HG03095 (cell line): ENCODE results near the gene E2F1.

Source experiments
- ATAC-seq: cut with Tn5 transposase; IDR thresholded peaks from one replicate; pipeline ENCODE4 v1.9.1; 2021; ENCODE audit warnings: moderate library complexity; ENCODE audit not compliant: unreplicated experiment

E2F1 gene, protein sequence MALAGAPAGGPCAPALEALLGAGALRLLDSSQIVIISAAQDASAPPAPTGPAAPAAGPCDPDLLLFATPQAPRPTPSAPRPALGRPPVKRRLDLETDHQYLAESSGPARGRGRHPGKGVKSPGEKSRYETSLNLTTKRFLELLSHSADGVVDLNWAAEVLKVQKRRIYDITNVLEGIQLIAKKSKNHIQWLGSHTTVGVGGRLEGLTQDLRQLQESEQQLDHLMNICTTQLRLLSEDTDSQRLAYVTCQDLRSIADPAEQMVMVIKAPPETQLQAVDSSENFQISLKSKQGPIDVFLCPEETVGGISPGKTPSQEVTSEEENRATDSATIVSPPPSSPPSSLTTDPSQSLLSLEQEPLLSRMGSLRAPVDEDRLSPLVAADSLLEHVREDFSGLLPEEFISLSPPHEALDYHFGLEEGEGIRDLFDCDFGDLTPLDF

DNA sequence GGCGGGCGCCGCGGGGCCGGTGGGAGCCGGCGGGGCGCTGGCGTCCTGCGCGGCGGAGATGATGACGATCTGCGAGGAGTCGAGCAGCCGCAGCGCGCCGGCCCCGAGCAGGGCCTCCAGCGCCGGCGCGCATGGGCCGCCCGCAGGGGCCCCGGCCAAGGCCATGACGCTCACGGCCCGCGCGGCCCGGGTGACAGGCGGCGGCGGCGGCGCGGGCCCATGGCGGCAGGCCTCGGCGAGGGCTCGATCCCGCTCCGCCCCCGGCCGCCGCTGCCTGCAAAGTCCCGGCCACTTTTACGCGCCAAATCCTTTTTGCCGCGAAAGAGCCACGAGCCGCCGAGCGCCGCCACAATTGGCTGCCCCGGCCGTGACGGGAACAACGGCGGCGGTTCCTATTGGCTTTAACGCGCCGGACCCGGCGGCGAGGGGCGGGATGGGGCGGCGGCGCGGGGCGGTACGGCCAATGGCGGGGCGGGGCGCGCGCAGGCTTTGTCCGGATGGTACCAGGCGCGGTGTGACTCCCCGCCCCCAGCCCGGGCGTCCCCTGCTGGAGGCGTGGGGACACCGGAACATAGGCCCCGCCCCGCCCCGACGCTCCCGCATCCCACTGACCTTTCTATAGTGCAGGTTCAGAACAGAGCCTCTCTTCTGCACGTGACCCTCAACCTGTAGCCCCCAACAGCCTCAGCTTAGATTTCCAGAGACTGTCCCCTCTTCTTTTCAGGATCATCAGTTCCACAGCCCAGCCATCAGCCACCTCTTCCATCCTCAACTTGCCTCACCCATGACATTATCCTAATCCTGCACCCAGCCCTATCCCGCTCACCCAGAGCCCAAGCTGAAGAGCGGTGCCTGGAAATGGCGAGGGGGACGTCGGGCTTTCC is at the start of gene E2F1:
TSS of gene E2F1 (minus strand) at position 286 of the 884 bp plus-strand sequence. CDS start at position 165, 121 bp downstream.
- peak; percentile 71 for ATAC-seq

DNA sequence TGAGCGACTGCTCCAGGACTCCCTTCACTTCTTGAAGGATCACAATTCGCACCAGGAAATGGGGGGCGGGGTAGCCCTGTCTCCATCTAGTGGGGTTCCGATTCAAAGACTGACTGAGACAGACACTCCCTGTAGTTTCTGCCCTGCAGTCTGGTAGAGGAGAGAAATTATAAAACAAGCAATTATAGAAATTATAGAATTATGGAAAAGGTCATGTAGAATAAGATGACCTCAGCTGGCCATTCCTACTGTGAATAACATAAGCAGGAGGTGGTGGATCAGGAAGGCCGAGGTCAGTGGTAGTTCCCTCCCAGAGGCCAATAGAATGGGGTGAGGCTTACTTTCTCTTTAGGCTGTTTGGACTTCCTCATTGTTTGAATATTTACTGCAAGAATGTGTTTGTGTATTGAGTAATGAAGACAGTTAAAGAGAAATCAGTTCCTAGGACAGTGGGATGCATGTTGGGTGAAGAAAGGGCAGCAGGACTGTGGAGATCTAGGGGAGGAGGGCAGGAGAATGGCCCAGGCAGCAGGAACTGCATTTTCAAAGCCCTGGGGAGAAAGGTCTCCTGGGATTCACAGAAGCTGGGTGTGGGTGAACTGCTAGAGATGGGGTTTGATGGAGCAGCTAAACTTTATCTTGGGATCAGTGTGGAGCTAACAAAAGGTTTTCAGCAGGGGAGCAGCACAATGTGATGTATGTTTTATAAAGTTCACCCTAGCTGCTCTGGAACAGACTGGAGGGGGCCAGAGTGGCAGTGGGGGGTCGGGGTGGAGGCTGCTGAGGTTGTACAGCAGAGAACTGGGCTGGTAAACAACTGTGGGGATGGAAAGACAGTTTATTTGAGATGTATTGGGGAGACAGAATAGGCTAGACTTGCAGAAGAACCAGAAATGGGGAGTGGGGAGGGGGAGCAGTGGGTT is 47.7 kb upstream of the E2F1 start:
- no peak for ATAC-seq

DNA sequence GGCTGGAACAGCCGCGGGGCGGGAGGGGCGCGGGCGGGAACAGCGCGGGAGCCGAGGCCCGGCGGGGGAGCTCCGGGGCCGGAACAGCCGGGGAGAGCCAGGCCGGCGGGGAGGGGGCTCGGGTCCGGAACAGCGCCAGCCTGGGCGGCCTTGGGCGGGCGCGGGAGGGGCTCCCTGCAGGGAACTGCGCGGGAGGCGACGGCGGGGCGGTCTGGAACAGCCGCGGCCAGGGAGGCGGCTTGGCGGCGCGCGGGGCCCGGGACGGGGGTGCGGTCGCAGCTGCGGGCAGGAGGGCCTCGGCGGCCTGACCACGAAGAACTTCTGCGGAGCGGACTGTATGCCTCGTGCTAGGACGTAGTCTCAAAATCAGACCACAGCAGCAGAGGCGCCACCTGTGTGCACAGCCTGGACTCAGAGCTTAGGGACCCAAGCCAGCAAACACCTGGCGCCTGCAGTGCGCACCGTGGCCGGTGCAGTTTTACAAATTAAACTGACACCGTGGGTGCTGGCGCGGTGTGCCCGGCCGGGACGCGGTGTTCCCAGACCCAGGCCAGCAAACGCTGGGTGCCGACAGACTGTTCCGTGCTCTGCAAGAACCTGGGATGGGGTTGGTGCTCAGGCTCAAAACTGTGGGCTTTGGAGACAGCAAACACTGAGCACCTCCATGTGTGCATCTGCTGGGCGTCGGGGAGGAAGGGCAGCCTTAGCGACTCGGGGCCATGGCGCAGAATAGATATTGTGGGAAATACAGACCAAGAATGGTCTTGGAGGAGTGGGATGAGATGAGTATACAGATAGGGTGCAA is 46.2 kb upstream of the E2F1 start:
- peak; percentile 61 for ATAC-seq

DNA sequence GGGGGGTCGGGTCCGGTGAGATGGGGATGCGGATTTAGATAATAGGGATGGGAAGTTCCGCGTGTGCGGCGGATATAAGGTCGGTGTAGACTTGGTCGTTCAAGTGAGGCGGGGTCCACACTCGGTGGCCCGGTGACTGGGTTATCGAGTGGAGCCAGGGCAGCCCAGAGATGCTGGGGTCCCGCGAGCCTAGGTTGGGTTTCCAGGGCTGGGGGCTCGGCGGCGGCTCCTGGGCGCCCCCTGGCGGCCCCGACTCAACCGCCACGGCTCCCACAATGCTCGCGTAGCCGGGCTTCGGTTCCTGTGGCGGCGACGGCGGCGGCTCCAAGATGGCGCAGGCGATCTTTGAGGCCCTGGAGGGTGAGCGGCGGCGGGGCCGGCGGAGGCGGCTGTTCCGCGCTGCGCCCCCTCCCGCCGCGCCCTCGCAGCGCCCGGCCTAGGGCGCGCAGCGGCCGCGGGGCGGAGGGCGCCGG is 45.5 kb upstream of the E2F1 start, which contains the start of gene ZNF341:
TSS of gene ZNF341 (plus strand) at position 304 of the 473 bp plus-strand sequence. CDS start at position 330, 26 bp downstream.
- ATAC-seq: peak; percentile 54

DNA sequence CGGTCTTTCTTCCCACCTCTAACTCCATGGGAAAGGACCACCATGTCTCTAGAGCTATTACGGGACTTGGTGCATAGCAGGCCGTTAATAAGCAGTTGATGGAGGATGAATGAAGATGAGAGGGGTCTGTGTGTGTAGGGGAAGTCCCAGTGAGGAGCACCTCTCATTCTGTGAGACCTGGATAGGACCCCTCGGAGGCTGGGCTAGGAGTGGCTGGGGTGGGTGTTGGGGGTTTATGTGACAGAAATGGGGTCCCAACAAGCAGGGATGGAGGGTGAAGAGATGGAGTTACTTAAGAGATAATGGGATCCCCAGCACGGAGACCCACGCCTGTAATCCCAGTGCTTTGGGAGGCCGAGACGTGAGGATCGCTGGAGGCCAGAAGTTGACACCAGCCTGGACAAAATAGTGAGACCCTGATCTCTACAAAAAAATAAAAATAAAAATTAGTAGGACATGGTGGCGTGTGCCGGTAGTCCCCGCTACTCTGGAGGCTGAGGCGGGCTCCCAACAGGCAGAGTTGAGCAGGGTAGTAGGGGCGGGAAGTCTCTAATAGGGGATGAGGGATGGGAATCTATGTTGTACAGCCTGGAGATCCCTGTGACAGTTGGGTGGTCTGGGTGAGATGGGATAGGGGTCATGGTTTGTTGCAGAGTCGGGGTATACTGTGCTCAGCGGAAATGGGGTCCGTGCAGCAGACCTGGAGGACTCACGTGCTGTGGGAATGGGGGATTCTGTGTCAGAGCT is 44.9 kb upstream of the E2F1 start:
- ATAC-seq: no peak

DNA sequence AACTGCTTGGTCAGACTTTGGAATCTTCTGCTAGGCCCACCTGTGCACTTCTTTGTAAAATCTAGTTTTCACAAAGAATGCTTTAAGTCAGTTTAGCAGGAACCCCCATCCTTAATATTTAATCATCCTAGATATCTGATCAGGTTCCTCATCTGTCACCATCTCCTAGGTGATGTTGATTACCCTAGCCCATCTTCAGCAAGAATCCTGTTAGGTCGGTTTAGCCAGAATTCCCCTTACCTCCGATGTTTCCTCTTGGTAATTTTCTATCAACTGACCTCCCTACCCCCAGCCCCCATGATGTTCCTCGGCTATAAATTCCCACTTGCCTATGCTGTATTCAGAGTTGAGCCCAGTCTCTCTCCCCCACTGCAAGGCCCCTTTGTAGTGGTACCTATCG is 42.9 kb upstream of the E2F1 start:
- no peak for ATAC-seq

DNA sequence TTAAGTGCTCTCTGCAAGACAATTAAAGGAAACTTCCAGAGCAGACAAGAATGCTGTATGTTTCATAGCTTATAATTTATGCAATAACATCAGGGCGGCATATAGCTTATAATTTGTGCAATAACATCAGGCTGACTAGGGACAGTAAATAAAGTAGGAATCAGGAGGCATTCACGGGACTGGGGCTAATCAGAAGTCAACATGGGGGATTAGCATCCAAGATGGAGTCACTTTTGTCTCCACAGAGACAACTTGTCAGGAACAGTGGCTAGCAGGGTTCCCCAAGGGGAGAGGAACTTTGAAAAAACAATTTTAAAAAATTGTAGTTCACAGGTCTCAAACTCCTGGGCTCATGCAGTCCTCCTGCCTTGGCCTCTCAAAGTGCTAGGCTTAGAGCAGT is 42.3 kb upstream of the E2F1 start:
- no peak for ATAC-seq

DNA sequence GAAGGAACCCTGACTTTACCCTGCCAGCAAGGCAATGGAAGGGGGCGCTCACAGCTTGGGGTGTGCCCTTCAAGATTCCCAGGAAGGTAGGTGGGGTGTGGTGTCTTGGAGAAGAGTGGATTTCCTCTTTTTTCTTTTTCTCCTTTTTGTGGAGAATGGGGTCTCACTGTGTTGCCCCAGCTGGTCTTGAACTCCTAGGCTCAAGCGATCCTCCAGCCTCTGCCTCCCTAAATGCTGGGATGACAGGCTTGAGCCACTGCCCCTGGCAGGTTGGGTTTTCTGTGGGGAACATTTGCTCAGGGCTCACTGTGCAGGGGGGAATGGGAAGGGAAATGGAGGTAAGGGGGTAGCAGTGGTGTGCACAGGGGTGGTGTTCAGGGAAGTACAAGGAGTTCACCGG is 41.6 kb upstream of the E2F1 start:
- ATAC-seq: no peak

DNA sequence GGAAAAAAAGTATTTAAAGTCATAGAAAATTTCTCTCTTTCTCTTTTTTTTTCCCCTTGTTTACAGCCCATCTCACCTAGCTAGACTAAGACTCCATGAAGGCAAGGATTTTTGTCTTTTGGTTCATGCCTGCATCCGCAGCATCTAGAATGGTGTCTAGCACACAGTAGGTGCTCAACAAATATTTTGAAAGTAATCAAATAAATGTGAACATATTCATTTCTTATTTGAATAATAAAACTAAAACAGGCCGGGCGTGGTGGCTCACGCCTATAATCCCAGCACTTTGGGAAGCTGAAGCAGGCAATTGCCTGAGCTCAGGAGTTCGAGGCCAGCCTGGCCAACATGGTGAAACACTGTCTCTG is 40.9 kb upstream of the E2F1 start:
- no peak for ATAC-seq

DNA sequence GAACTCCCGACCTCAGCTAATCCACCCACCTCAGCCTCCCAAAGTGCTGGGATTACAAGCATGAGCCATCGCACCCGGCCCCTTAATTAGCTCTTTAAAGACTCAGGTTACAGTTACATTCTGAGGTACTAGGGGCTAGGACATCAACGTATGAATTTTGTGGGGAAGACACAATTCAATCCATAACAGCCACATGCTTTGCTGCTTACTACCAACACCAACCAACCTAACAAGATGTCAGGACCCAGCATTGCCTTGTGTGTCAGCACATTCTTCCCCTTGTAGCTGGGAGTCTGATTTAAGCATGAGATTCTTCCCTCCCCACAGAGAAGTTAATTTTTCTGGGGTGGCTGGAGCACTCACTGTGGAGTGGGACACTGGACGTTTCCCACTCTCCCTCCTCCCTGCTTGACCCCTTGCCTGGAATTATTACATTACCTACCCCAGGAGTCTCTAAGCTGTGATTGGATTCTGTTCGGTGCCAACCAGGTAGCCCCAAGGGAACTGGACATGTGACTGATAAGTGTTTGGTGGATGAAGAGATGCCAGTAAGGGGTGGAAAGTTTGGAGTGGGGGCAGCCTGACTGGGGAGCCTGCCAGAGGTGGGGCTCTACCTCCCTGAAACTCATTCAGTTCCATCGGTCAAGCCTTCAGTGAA is 39.6 kb upstream of the E2F1 start:
- no peak for ATAC-seq

DNA sequence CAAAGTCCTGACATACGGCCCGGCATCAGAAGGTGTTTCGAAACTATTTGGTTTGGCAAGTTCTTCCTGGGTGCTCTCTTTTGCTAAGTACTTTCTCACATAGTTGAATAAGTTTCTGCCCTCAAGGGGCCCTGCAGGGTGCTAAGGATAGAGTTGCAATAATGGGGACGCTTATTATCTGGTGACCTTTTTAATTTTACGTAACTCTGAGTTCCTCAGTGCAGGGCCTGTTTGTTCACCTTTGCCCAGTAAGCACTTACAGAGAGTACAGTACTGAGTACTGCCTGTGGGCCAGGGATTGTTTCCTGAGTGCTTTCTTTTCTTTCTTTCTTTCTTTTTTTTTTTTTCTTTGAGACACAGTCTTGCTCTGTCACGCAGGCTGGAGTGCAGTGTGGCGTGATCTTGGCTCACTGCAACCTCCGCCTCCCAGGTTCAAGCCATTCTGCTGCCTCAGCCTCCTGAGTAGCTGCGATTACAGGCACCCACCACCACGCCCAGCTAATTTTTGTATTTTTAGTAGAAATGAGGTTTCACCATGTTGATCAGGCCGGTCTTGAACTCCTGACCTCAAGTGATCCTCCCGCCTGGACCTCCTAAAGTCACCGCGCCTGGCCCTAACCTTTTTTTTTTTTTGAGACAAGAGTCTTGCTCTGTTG is 38.4 kb upstream of the E2F1 start:
- ATAC-seq: no peak

DNA sequence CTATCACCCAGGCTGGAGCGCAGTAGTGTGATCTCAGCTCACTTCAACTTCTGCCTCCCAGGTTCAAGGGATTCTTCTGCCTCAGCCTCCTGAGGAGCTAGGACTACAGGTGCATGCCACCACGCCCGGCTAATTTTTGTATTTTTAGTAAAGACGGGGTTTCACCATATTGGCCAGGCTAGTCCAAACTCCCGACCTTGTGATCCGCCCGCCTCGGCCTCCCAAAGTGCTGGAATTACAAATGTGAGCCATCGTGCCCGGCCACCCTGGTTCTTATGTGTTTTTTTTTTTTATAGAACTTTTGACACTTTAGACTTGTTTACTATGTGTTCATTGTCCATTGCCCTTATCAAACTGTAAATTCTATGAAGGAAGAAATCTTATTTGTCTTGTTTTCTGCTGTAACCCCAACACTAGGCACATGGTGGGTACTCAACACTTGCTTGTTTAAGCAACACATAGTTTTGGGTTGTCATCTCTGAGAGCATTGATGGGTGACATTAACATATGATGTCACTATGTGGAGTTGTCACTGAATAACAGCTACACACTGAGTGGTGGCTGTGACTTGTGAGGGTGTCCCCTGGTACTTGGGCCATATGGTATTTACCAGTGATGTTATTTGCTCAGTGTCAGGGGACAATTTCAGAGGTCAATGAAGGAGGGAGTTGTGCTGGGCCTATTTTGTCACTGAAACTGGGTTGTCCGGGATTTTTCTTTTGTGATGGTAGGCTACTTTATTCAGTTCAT is 35.4 kb upstream of the E2F1 start:
- no peak for ATAC-seq

DNA sequence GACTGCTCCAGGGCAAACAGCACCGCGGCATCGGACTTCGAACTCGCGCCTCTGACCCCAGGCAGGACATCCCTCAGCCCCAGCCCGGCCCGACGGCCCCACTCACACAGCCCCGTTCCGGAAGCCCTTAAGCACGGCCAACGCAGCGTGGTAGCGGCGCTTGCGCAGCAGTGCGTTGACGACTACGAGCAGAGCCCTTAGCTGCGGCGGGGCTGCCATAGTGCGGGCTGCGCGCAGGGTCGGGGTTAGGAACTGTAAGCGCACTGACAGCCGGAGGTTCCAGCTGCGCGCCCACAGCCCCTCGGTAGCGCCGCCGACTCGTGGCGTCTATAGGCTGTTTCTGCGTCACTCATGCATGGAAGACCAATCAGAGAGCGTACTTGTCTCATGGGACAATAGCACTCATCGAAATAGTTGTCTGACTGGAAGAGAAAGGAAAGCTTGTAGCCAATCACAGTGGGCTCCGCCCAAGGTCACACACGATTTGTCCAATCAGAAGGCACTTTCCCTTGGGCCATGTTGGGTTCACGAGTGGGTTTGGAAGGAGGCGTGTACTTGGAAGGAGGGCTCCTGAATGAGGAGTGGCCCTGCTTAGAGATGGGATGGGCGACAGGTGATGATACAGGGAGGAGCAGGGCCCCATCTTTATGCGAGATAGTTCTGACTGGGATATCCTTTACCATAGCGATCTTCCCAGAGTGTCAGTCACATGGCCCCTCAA is 34.0 kb upstream of the E2F1 start, which contains the start of gene PXMP4:
TSS of gene PXMP4 (minus strand) at position 322 of the 721 bp plus-strand sequence. CDS start at position 219, 103 bp downstream.
- peak; percentile 95 for ATAC-seq

DNA sequence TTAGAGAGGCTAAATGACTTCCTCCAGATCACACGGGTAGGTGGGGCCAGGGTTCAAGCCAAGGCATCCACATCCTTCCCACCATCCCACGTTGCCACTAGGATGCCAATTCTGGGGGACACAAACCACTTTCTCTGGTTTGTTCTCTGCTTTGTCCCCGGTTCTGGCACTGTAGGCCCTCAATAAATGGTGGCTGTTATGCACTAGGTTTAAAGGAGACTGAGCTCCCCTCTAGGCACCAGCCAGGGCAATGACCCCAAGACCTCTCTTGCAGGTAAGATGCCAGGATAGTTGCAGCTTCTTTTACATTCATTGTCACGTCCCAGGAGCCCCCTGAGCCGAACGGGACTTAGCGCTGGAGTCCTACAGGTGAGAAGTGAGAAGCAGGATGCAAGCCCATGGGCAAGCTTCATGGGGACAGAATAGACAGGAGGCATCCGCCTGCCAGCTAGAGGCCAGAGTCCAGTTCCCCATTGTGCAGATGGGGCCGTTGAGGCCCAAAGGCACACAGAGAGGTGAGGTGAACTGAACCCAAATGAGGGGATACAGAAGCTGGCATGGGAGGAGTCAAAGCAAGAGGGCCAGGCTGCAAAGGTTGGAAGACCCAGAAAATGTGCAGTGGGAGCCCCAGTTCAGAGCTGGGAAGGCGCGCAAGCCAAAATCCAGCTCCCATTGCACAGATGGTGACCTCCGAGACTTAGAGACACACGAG is 33.2 kb upstream of the E2F1 start:
- ATAC-seq: no peak

DNA sequence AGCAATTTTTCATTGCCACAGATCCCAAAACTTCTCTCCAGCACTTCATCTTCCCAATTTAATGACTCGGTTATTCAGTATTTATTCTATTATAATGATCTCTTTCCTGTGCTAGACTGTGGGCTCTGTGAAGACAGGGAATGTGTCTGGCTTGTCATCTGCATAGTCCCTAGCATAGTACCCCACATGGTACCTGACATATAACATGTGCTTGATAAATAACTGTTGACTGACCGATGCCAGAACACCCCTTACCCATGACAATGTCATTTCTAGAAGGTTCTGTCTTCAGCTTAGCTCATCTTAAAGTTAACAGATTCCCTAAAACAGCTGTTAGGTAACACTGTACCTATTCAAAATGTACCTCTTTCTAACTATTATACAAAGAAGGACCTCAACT is 30.3 kb upstream of the E2F1 start:
- no peak for ATAC-seq

DNA sequence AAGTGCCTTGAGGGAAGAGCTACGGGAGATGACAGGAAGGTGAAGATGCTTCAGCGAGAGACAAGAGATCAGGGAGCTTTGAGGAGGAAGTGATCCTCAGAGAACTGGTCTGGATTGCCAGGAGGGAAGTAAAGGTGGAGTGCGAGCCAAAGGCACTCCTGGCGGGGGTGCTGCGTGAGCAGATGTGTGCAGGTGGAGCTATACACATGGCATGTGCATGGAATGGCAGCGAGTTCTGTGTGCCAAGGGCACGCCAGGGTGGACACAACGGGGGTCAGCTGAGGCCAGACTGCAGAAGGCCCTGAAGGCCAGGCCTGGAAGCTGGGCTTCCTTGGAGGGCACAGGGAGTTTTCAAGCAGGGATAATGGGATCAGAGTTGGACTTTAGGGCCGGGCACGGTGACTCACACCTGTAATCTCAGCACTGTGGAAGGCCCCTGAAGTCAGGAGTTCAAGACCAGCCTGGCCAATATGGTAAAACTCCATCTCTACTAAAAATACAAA is 27.7 kb upstream of the E2F1 start:
- no peak for ATAC-seq
